T-helper 2 cell treated with Interferon-gamma antibody and Interleukin-4, amounts not matched to agents 100 ng/mL and 5 ng/mL, for 36 hours (primary cell): ENCODE results near the gene MEX3B. TPM values are rescaled to one million over a fixed set of nuclear protein-coding genes. Genes with fewer than 3 reads are reported as not detected.

Experiments used
- intact Hi-C: fragments of 100-400 bp; cut with micrococcal nuclease; formaldehyde crosslinking; loops from one replicate; pipeline ENCODE4 v1.15.1; 2023
- total RNA-seq: library from RNA; stranded (reverse); gene quantifications from 2 replicates; pipeline ENCODE4 v1.2.3, GENCODE V29; 2022

The MEX3B gene
- total RNA-seq: 0.95 and 1.0 TPM in 2 replicates

DNA sequence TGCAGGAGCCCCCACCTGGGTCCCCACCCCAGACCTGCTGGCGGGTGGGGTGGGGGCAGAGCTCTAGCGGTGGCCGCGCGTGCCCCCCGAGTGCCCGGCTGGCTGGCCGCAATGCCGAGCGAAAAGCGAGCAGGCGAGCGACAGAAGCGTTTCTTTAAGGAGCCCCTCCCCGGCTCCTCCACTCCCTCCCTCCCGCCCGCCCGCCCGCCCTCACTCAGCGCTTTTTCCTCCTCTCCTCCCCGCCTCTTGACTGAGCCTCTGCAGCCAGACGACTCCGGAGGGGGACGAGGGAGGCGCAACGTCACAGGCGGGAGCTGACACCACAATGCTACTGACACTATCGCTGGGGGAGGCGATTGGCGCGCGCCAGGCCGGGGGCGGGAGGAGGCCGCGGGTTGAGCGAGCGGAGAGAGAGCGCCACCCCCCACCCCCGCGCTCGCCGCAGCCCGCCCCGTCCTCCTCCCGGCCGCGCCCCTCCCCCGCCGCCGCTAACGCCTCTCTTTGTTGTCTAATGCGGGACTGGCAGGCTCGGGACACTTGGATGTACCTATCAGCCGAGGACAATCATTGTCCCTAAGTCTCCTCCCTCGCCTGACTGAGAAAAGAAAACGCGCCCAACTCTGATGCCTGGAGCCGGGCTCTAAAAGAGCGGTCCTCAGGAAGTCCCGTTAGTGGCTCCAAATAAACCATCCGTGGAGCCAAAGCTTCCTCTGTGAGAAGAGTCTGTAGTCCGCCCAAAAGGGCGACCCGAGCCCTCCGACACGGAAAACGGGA is at the start of gene MEX3B:
Gene MEX3B, minus strand, starts transcription at position 127 of the 774 bp plus-strand sequence. CDS start 313 bp downstream, outside the sequence.
- intact Hi-C loops: loop anchor here (2.0 to 10.0 kb wide), 5 partner anchors 217 to 1049 kb away; partner anchors contain the start of genes EFL1, RAMAC, SAXO2 and STARD5

DNA sequence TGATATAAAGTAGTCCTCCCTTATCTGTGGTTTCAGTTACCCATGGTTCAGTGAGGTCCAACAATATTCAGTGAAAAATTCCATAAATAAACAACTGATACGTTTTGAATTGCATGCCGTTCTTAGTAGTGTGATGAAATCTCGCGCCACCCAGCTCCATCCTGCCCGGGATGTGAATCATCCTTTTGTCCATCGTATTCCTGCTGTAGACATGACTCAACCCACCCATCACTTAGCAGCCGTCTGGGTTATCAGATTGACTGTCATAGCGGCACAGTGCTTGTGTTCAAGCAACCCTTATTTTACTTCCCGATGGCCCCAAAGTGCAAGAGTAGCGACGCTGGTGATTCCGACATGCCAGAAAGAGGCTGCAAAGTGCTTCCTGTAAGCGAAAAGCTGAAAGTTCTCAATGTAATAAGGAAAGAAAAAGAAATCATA is 48.0 kb upstream of the MEX3B start:
- intact Hi-C loops: no loop called here

DNA sequence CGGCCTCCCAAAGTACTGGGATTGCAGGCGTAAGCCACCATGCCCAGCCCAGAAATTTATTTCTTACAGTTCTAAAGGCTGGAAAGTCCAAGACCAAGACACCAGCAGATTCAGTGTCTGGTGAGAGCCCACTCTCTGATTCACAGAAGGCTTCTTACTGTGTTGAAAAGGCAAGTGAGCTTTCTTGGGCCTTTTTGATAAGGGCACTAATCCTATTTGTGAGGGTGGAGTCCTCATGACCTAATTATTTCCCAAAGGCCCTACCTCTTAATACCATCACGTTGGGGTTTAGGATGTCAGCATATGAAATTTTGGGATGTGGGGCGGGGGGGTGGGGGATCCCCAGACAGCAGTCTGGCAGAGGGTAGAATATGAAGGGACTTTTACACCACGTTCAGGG is 47.5 kb upstream of the MEX3B start:
- intact Hi-C loops: no loop called here

DNA sequence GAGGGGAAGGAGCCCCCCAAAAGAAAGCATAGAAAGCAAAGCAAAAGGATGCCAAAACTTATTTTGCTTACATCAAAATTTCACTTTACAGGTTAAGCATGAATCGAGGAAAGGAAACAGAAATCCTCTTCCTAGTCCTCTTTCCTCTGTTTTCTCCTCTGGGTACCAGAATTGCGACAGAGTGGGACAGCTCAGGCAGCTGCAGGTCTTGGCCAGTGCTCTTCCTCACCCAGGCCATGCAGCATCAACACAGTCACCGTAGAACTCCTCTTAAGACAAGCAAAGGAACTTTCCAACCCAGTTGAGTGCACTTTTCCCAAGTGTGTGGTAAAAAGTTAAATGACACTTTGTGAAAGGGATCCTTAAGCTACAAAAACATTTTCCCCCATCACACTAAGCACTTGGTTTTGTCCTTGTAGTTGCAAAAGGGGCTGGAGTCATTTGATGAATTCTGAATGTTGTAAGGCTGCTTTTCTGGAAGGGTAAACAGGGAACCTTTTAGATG is 45.9 kb upstream of the MEX3B start:
- intact Hi-C loops: no loop called here

- intact Hi-C loops: no loop called here
These were observed 40.6 kb upstream of the MEX3B start for GRCh38 chr15:82086243-82086995.

- intact Hi-C loops: no loop called here
These were observed 36.3 kb upstream of the MEX3B start for GRCh38 chr15:82081914-82082762.

GRCh38 chr15:82080774-82081173 is 35.0 kb upstream of the MEX3B start:
- intact Hi-C loops: no loop called here

DNA sequence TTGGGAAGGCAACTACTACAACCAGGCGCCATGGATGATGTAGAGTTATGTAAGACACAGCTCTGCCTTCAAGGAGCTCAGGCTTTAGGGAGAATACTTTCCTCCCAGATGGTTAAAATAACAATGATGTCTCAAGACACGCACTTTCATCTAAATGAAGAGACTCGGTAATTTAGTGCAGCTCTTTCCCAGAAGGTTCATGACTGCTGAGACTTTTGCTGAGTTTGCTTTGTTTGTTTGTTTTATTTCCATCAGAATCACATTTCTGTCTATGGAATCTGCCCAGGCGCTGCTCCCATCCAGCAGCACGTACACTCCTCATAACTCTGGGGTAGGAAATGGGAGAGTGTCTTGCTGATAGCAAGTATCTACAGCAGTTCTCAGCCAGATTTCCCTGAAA is 33.9 kb upstream of the MEX3B start:
- intact Hi-C loops: no loop called here

DNA sequence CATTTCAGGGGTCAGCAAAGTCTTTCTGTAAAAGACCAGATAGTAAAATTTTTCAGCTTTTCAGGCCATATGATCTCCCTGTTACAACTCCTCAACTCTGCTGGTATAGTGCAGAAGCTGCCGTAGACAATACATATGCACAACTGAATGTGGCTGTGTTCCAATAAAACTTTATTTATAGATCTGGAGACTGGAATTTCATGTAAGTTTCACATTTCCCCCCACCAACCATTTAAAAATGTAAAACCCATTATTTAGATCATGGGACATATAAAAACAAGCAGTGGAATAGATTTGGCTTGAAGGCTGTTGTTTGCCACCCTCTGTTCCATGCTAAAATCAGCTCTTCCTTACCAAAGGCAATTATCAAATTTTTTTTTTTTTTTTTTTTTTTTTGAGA is 28.8 kb upstream of the MEX3B start:
- intact Hi-C loops: no loop called here

- intact Hi-C loops: no loop called here
These were observed 27.2 kb upstream of the MEX3B start for GRCh38 chr15:82072926-82073537.

GRCh38 chr15:82066455-82066854 is 20.6 kb upstream of the MEX3B start:
- intact Hi-C loops: no loop called here

DNA sequence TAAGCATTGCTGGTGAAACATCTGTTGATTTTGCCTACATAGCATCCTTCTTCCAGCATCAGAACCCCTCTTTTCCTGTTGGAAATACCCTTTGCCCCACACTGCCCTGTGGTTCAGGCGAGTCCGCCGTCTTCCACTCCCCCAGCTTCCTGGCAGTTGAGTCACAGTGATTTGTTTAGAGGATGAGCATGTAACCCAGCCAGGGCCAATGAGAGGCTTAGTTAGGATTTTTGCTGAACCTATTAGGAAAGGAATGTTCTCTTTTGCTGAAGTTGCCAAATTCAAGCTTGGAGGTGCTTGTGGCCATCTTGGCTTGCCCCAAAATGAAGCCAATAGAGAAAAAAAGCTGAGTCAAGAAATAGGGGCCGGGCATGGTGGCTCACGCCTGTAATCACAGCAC is 19.0 kb upstream of the MEX3B start:
- intact Hi-C loops: no loop called here

DNA sequence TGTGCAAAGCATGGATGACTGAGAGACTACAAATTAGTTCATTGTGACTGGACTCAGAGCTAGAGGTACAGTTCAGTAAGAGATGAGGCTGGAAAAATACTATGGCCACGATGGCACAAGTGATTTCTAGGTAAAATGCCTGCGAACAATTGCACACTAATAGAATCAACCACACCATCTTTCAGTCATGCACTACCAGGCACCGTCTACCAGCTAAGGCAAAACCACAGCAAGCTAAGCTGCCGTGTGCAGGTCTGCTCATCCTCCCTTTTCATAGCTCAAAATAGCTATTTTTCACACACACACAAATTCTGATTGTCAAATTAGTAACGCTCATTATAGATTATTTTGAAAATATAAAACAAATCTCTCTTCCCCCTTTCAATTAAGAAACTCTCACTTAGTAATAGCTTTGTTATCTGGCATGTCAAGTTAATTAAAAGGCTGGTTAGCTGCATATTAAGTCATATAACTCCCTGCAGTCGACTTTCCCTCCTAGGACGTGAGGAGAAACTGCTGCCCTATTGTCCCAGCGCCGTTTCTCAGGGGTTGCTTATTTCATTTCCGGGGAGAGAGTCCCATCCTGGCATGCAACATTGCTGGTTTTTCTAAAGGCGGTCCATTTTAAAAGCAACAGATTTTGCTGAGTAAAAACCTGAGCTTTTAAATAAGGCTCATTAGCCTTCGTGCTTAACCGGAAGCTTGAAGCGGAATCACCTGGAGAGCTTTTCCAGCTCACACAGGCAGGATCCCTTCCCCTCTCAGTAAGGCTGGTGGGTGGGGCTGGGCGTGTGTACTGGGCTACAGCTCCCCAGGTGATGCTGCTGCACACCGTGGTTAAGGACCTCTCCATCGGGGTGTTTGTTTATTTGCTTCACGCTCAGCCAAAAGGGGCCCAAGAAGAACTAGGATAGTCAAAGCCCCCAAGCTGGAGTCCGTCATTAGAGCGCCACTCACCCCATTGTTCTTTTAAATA is 16.9 kb upstream of the MEX3B start:
- intact Hi-C loops: no loop called here

DNA sequence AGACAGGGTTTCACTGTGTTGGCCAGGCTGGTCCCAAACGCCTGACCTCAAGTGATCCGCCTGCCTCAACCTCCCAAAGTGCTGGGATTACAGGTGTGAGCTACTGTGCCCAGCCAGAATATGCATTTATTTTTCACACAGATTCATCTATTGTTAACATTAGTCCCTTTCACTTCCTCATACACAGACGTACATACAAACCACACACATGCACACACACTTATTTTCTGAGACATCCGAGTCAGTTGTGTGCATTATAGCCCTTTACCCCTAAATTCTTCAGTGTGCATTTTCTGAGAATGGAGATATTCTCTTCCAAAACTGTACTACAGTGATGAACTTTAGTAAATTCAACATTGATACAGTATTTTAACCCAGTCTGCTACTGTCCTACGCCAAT is 15.0 kb upstream of the MEX3B start:
- intact Hi-C loops: no loop called here

DNA sequence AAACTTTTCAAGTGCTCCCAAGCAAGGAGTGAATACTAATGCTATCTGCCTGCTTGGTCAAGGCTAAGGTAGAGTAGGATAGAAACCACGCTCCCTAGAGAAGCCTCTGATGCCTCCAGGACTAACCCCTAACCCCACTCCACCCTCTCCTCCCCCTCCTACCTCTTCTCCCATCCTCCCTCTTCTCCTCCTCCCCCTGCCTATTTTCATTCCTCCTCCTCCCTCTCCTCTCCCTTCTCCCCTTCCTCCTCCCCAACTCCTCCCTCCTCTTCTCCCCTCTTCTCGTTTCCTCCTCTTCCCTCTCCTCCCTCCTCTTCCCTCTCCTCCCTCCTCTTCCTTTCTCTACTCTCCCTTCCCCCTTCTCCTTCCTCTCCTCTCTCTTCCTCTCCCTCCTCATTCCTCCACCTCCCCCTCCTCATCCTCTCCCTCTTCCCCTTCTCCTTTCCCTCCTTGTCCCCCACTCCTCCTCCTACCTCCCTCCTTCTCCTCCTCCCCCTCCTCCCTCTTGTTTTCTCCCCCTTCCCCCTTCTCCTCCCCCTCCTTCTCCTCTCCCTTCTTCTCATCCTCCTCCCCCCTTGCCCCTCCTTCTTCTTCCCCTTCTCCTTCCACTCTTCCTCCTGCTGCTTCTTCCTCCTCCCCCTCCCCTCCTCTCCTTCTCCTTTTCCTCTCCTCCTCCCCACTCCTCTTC is 12.8 kb upstream of the MEX3B start:
- intact Hi-C loops: no loop called here

DNA sequence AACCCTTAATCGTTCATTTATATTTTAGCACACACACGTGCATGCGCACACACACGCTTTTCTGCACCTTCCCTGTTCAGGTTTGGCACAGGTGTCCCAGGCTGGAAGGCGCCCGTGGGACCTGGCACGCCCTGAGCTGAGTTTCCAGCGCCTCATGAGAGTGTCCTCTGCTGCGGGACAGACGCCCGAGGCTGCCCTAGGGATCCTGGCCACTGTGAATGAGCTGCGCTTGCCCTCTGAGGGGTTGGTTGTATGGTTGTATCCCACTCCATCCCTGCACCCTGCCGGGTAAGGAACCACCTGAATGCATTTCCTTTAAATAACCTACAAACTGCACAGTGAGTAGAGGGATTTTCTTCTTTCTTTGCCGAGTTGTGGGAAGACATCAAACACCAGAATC is 12.2 kb upstream of the MEX3B start:
- intact Hi-C loops: no loop called here

DNA sequence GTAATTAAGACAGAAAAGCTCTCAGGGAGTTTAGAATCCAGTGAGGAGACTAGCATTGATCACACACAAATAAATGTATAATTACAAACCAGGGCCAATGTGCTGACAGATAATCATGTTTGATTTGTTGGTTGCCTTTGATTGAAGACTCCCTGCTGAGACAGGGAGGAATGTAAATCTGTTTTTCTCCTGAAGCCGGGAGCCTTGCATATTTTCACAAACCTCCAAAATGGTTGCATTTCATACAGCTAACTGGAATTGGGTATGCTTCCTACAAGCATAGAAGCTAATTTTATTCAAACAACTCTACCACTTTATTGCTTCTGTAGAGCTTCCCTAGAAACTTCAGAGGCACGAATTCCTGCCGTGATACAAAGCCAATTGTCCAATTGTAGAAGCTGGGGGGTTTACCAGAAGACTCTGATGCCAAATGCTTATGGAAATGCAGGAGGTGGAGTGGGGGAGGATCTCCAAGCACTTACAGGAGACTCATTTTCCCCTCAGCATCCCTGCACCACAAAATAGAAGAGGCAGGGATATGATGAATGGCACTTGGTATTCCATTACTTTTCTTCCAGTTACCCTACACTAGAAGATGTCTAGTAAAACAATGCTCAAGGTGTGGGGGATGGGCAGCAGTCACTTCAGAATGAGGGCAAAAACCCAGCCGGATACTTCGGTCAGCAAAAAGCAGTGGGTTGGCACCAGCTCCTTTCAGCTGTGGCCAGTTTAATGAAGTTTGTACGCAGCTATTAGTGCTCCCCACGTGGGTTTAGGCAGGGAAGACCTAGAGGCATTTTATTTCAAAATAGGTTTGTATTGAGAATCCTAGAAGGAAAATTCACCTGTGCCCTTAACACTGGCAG is 11.4 kb upstream of the MEX3B start:
- intact Hi-C loops: no loop called here

DNA sequence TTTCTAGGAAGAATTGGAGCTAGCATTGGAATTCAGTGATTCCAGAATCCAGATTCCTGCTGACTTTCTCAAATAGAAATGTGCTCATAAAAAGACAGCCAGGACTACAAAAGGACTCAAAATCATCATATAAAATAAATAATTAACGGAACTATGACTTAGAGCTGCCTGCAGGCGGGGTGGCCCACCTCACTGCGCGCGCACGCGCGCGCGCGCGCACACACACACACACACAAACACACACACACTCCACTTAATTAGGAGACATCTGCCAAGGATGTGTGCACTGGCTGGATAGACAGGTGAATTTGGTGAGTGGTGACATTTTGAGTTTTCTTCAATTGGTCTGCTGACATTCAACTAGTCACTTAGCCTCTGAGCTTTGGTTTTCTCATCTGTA is 6.9 kb upstream of the MEX3B start:
- intact Hi-C loops: no loop called here
